Lower leg skin (tissue), 4 donors: Measurements from ENCODE around the gene ESAM. TPM values are rescaled to one million over a fixed set of nuclear protein-coding genes. Genes with fewer than 3 reads are reported as not detected.

Experiments used
- DNase-seq, 2 donors: peaks; one replicate each; pipeline ENCODE4 v3.0.0-alpha.2; 2019; ENCODE audit warnings: low spot score in 2 of 2
- H3K4me3 ChIP-seq: fragments of 200-600 bp; sonication (generic); 2 replicates; pipeline ENCODE4 v1.5.1; 2017; ENCODE audit warnings: mild to moderate bottlenecking, low read depth; ENCODE audit not compliant: poor library complexity, severe bottlenecking
- CTCF ChIP-seq, 3 donors: fragments of 450-650 bp; IDR thresholded peaks; one replicate each; pipeline ENCODE4 v1.5.1; 2016; ENCODE audit warnings: antibody characterized with exemption in 3 of 3, mild to moderate bottlenecking in 3 of 3, moderate library complexity in 2 of 3
- POLR2A ChIP-seq, 2 donors: fragments of 450-650 bp; IDR thresholded peaks; one replicate each; pipeline ENCODE4 v1.6.1; 2016 to 2017; ENCODE audit warnings: antibody characterized with exemption in 2 of 2, mild to moderate bottlenecking in 1 of 2, moderate library complexity in 1 of 2
- WGBS, 2 donors: methylation state at CpG; one replicate each; pipeline ENCODE4 v1.1.5; 2018; 5-methylcytosine and 5-hydroxymethylcytosine counted together
- intact Hi-C: fragments of 100-400 bp; cut with DNase I; formaldehyde crosslinking; loops from one replicate; pipeline ENCODE4 v1.15.0; 2023; ENCODE audit warnings: low total_unique reads
- total RNA-seq, 4 donors: library from RNA; depleted of rRNA; stranded (reverse); fragments of >200 nt; gene quantifications; one replicate each; pipeline ENCODE4 v1.1.0, GENCODE V29; 2016

ESAM gene
- total RNA-seq, 4 donors from 2014 or later = 6.1 to 24.1 (median 11.4) TPM

DNA sequence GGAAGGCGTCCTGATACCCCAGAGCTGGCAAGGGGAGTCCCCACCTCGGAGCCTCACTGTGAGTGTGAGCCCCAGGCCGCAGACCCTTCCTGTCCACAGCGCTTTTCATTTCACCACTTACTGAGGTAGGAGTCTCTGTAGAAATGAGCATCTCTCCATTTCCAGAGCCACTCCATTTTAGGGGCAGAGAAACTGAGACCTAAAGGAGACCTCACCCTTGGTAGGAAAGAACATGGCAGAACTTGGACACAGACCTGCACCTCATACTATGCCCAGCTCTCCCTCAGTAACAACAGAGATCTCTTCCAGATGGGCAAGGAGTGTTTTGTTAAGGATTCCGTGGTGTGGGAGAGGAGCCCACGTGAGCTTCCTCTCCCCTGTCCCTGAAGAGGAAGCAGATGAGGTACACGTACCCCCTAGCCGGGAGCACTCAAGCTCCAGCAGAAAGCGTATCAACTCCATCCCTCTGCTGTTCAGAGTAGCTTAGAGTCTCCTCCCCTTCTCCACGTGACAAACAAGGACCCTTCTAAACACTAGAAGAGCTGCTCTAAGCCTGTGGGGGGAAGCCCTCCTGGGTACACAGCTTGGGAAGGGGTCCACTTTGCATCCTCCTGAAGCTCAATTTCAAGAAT lies 9.5 kb downstream of the ESAM start:
- 41 to 60% methylated on average over 10 of the region's 10 CpGs for WGBS, 2 donors
- TF ChIP-seq CTCF (IDR thresholded peaks at IDR 0.05) (no peak), POLR2A (IDR thresholded peaks at IDR 0.05) (no peak)
- DNase-seq = no peak
- no peak overlapping the region for H3K4me3 ChIP-seq
- intact Hi-C loops = no loop called here

DNA sequence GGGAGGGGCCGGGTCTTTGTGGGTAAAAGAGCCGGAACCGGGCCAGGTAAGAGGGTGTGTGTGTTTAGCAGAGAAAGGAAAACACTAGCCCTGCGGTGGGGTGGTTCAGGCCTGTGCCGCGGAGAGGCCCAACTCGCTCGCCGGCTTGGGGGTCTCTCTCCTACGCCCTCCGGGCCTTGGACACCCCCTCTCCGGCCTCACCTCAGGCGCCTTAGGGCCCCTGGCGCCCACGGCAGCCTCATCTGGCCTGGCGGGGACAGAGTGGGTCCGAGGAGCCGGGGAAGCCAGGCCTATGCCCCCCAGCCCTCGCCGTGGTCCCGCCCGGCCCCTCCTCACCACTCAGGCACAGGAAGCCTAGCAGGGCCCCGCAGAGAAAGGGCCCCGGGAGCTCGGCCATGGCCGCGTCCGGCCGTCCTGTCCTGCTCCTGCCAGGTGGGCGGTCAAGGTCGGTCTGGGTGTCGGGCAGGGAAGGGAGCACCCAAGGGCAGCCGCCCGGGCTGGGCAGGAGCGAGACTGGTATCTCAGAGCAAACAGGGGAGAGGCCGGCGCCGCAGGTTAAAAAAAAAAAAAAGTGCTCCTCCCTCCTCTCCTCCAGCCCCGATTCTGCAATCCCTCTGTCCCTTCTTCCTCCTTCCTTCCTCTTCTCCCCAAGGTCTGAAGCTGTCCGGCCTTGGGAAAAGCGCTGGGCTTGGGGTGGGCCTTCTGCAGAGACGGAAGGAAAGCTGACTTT lies 10.2 kb downstream of the ESAM start, which contains the start of gene VSIG2:
VSIG2 (minus strand) TSS at position 515 of the 730 bp plus-strand sequence; CDS start at position 397, 118 bp downstream.
- WGBS, 2 donors = 40 to 46% methylated on average over 31 to 42 of the region's 42 CpGs

DNA sequence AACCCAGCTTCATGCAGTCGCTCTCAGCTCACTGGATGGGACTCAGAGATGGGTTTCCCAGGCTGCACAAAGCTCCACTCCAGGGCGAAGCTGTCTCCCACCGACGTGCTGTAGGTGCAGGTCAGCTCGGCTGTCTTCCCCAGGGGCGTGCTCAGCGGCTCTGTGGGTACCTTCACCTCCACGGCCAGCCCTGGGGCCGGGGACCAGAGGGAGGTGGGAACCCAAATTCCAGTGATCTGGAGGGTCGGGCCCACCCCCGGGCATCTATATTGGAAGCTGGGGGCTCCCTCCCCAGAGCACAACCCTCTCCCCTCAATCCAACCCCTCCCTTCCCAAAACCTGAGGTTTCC lies 10.7 kb downstream of the ESAM start:
- no peak overlapping the region for H3K4me3 ChIP-seq
- DNase-seq = no peak
- TF ChIP-seq POLR2A (IDR thresholded peaks at IDR 0.05) = no peak
- no peak for TF ChIP-seq CTCF (IDR thresholded peaks at IDR 0.05)
- WGBS, 2 donors = 59 to 67% methylated on average over 4 to 11 of the region's 11 CpGs
- intact Hi-C loops = no loop called here

More for the DNA sequence above, 10.2 kb downstream of the ESAM start, which contains the start of gene VSIG2:
- TF ChIP-seq POLR2A (IDR thresholded peaks at IDR 0.05) (no peak), CTCF (IDR thresholded peaks at IDR 0.05) (no peak)
- no peak within 1 kb of the TSS for H3K4me3 ChIP-seq
- no peak for DNase-seq
- intact Hi-C loops = no loop called here

DNA sequence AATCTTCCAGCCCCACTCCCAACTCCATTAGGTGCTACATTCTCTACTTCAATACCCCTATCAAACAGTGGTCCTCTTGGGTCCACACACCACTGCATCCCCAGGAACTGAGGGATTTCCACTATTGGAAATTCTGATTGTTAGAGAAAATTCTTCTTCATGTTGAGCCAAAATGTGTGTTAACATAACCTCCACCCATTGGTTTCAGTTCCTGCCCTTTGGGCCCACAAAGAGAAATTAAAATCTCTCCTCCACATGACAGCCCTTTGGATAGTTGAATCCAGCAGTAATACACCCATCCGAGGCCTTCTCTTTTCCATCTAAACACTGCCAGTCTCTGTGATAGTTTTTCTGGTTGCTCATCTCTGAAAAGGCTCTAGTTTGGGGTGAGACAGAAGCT lies 12.2 kb downstream of the ESAM start:
- WGBS, 2 donors = 67 to 81% methylated on average over 1 of the region's 1 CpG

DNA sequence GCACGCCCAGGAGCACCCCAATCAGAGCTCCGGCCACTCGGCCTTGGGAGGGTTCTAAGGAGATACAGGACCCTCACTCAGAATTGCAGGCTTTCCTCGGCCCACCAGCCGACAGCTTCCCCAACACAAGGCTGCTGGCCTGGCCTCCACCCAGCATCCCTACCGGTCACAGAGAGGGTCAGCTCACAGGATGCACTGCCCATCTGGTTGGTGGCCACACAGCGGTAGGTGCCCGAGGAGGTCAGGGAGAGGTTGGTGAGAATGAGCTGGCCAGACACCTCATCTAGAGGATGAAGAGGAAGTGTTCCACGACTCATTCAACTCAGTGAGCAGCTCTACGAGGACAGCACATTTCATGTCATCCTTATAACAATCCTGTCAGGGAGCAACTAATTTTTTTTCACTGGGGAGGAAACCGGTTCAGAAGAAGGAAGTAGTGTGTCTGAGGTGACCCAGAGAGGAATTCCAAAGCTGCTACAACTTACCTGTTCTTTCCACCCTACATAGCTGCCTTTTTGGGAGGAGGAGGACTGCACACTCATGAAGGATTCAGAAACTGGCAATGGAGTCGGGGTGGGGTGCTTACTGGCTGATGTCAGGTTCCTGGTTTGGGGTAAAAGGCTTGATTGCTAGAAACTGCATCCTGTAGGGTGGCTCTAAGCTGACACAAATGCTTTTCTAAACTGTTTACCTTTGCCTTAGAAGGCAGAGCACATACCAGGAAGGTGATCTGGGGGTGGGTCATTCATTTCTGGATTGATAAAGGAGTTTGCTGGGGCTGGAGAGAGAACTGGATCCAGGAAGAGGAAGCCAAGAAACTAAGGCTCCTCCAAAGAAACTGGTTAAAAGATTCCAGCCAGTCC lies 13.4 kb downstream of the ESAM start:
- H3K4me3 ChIP-seq = no peak overlapping the region
- DNase-seq = no peak
- 43 to 54% methylated on average over 12 of the region's 12 CpGs for WGBS, 2 donors
- intact Hi-C loops = no loop called here
- no peak for TF ChIP-seq POLR2A (IDR thresholded peaks at IDR 0.05)
- TF ChIP-seq CTCF (IDR thresholded peaks at IDR 0.05) = no peak

More for the DNA sequence above, 12.2 kb downstream of the ESAM start:
- no peak for DNase-seq
- TF ChIP-seq POLR2A (IDR thresholded peaks at IDR 0.05) (no peak), CTCF (IDR thresholded peaks at IDR 0.05) (no peak)
- no peak overlapping the region for H3K4me3 ChIP-seq
- intact Hi-C loops = no loop called here
